H1 (cell line): ENCODE results near the gene DAPK3. TPM values are rescaled to one million over a fixed set of nuclear protein-coding genes. Genes with fewer than 3 reads are reported as not detected.

Source experiments
- CTCF ChIA-PET: fragments of 300-600 bp; sonication (Branson Sonifier 250); formaldehyde crosslinking; loops from one replicate; lab custom pipeline; 2021; ENCODE audit not compliant: partially characterized antibody; lab: Charles Lee
- POLR2A ChIA-PET: fragments of 300-600 bp; sonication (Branson Sonifier 250); formaldehyde crosslinking; loops from one replicate; lab custom pipeline; 2021; ENCODE audit warnings: inconsistent platforms; ENCODE audit not compliant: partially characterized antibody; lab: Charles Lee
- DNase-seq, 2 experiments: peaks; one replicate each; pipeline versions ENCODE4 v3.0.0 to v3.0.0-alpha.2; 2010 to 2022; ENCODE audit warnings: low spot score in 2 of 2, low read depth in 1 of 2, mixed read lengths in 1 of 2
- FAIRE-seq: peaks from 2 replicates; lab custom pipeline; 2011; peaks lifted over from hg19 to GRCh38; lab: Jason Lieb, UNC
- H2AFZ ChIP-seq: 2 replicates; pipeline ENCODE4 v1.8.1; 2012; ENCODE audit warnings: low read length, inconsistent platforms
- H2AK5ac ChIP-seq: 2 replicates; pipeline ENCODE4 v1.6.1; 2013; ENCODE audit warnings: low read depth, low read length
- H2BK120ac ChIP-seq: replicated peaks from 2 replicates; pipeline ENCODE3; 2013; ENCODE audit warnings: low read depth, low read length, inconsistent platforms
- H2BK12ac ChIP-seq: 2 replicates; pipeline ENCODE4 v1.6.1; 2013; ENCODE audit warnings: low read depth, low read length
- H2BK15ac ChIP-seq: 2 replicates; pipeline ENCODE4 v1.6.1; 2013; ENCODE audit warnings: low read length
- H2BK20ac ChIP-seq: 2 replicates; pipeline ENCODE4 v1.6.1; 2013; ENCODE audit warnings: low read length
- H2BK5ac ChIP-seq: 2 replicates; pipeline ENCODE4 v1.6.1; 2013; ENCODE audit warnings: low read depth, low read length
- H3K14ac ChIP-seq: 2 replicates; pipeline ENCODE4 v1.6.1; 2013; ENCODE audit warnings: inconsistent platforms; ENCODE audit not compliant: insufficient read length
- H3K18ac ChIP-seq: 2 replicates; pipeline ENCODE4 v1.6.1; 2013; ENCODE audit warnings: low read length; ENCODE audit errors: extremely low read depth
- H3K23ac ChIP-seq: 2 replicates; pipeline ENCODE4 v1.6.1; 2013; ENCODE audit warnings: inconsistent platforms; ENCODE audit not compliant: insufficient read length
- H3K23me2 ChIP-seq: 2 replicates; pipeline ENCODE4 v1.6.1; 2013; ENCODE audit warnings: low read depth, low read length
- H3K27ac ChIP-seq: 2 replicates; pipeline ENCODE4 v1.6.1; 2011; ENCODE audit warnings: low read depth, low read length, inconsistent platforms
- H3K27me3 ChIP-seq, 4 experiments: replicated peaks in 1 of 4; 1 replicate in 1 of 4; 2 replicates in 3 of 4; pipeline versions ENCODE4 v1.6.1 to v1.8.1; 2011 to 2013; ENCODE audit warnings: low read length in 3 of 4, mild to moderate bottlenecking in 3 of 4, inconsistent platforms in 2 of 4, mixed read lengths in 2 of 4, moderate library complexity in 1 of 4; ENCODE audit not compliant: control insufficient read depth in 3 of 4, insufficient read depth in 3 of 4; ENCODE audit errors: extremely low read depth in 1 of 4
- H3K36me3 ChIP-seq, 4 experiments: 2 replicates each; pipeline versions ENCODE4 v1.6.1 to v1.8.1; 2011 to 2013; ENCODE audit warnings: mild to moderate bottlenecking in 4 of 4, low read length in 3 of 4, moderate library complexity in 2 of 4, control low read depth in 1 of 4, inconsistent platforms in 1 of 4; ENCODE audit not compliant: insufficient read depth in 4 of 4, control insufficient read depth in 2 of 4
- H3K4ac ChIP-seq: replicated peaks from 2 replicates; pipeline ENCODE3; 2013; ENCODE audit warnings: low read length, low read depth, mixed read lengths, inconsistent platforms; ENCODE audit not compliant: insufficient read length
- H3K4me1 ChIP-seq, 4 experiments: replicated peaks in 1 of 4; 1 replicate in 1 of 4; 2 replicates in 3 of 4; pipeline versions ENCODE4 v1.6.1 to v1.8.1; 2011 to 2013; ENCODE audit warnings: low read length in 3 of 4, inconsistent platforms in 2 of 4, mixed read lengths in 1 of 4; ENCODE audit not compliant: insufficient read depth in 4 of 4, control insufficient read depth in 3 of 4
- H3K4me2 ChIP-seq, 2 experiments: 2 replicates each; pipeline versions ENCODE4 v1.6.1 to v1.8.1; 2011 to 2013; ENCODE audit warnings: low read depth in 2 of 2, low read length in 2 of 2, control low read depth in 1 of 2, inconsistent platforms in 1 of 2, mild to moderate bottlenecking in 1 of 2; ENCODE audit not compliant: insufficient read depth in 1 of 2
- H3K4me3 ChIP-seq, 4 experiments: fragments of 200-600, 300-600 bp in 1 of 4; sonication (generic), shearing (Covaris generic), sonication (Bioruptor Twin) in 1 of 4; 2 replicates each; pipeline versions ENCODE4 v1.5.1 to v1.8.1; 2011 to 2016; ENCODE audit warnings: low read length in 4 of 4, low read depth in 3 of 4, control low read depth in 2 of 4, inconsistent platforms in 2 of 4, mild to moderate bottlenecking in 2 of 4, mixed read lengths in 1 of 4, moderate library complexity in 1 of 4; ENCODE audit not compliant: insufficient read depth in 2 of 4; ENCODE audit errors: extremely low read depth in 1 of 4
- H3K56ac ChIP-seq: replicated peaks from 2 replicates; pipeline ENCODE3; 2013; ENCODE audit warnings: low read depth, mild to moderate bottlenecking, mixed read lengths, low read length, inconsistent platforms; ENCODE audit not compliant: insufficient read length
- H3K79me1 ChIP-seq: 2 replicates; pipeline ENCODE4 v1.6.1; 2013; ENCODE audit warnings: low read depth, low read length, control low read depth
- H3K79me2 ChIP-seq, 2 experiments: 2 replicates each; pipeline versions ENCODE4 v1.6.1 to v1.8.1; 2012 to 2013; ENCODE audit warnings: low read length in 2 of 2, mild to moderate bottlenecking in 2 of 2, inconsistent platforms in 1 of 2; ENCODE audit not compliant: insufficient read depth in 2 of 2, control insufficient read depth in 1 of 2
- H3K9ac ChIP-seq, 4 experiments: replicated peaks in 1 of 4; 1 replicate in 1 of 4; 2 replicates in 3 of 4; pipeline versions ENCODE4 v1.6.1 to v1.8.1; 2011 to 2013; ENCODE audit warnings: low read depth in 3 of 4, low read length in 3 of 4, control low read depth in 2 of 4, mild to moderate bottlenecking in 2 of 4, moderate library complexity in 2 of 4, inconsistent platforms in 1 of 4; ENCODE audit errors: extremely low read depth in 1 of 4
- H3K9me3 ChIP-seq, 2 experiments: 2 replicates each; pipeline versions ENCODE4 v1.6.1 to v1.8.1; 2012 to 2013; ENCODE audit warnings: mild to moderate bottlenecking in 2 of 2, moderate library complexity in 2 of 2, control low read depth in 1 of 2, inconsistent platforms in 1 of 2, low read depth in 1 of 2, low read length in 1 of 2, mixed read lengths in 1 of 2; ENCODE audit not compliant: insufficient read depth in 2 of 2
- H4K20me1 ChIP-seq, 2 experiments: replicated peaks in 1 of 2; 2 replicates each; pipeline versions ENCODE3 to v1.8.1; 2011 to 2013; ENCODE audit warnings: inconsistent platforms in 2 of 2, low read length in 2 of 2, mild to moderate bottlenecking in 1 of 2; ENCODE audit not compliant: insufficient read depth in 2 of 2, control insufficient read depth in 1 of 2
- H4K5ac ChIP-seq: 2 replicates; pipeline ENCODE4 v1.6.1; 2013; ENCODE audit warnings: low read length, low read depth, mixed read lengths, inconsistent platforms; ENCODE audit not compliant: insufficient read length
- H4K8ac ChIP-seq: 2 replicates; pipeline ENCODE4 v1.8.0; 2013; ENCODE audit warnings: mild to moderate bottlenecking, moderate library complexity, low read length, inconsistent platforms; ENCODE audit not compliant: insufficient read depth; ENCODE audit errors: extremely low read depth
- H4K91ac ChIP-seq: replicated peaks from 2 replicates; pipeline ENCODE3; 2013; ENCODE audit warnings: low read length, mixed read lengths, inconsistent platforms; ENCODE audit not compliant: insufficient read length
- CHD2 ChIP-seq: IDR thresholded peaks from 2 replicates; pipeline ENCODE4 v1.6.1; 2012; ENCODE audit warnings: low read length, improper control_type of control experiment
- CREB1 ChIP-seq: IDR thresholded peaks from 2 replicates; pipeline ENCODE4 v1.6.1; 2012; ENCODE audit warnings: inconsistent platforms
- E2F6 ChIP-seq: IDR thresholded peaks from 2 replicates; pipeline ENCODE4 v1.6.1; 2012; ENCODE audit warnings: inconsistent platforms
- EZH2 ChIP-seq: fragments of 200-600 bp; sonication (generic); IDR thresholded peaks from 2 replicates; pipeline ENCODE4 v1.7.1; 2012; ENCODE audit warnings: low read depth, mild to moderate bottlenecking, moderate library complexity, low read length, inconsistent platforms; ENCODE audit not compliant: severe bottlenecking
- NRF1 ChIP-seq: IDR thresholded peaks from 2 replicates; pipeline ENCODE4 v1.6.1; 2011; ENCODE audit warnings: mild to moderate bottlenecking, low read depth, low read length, improper control_type of control experiment
- POLR2A ChIP-seq, 2 experiments: IDR thresholded peaks; 1 replicate in 1 of 2; 2 replicates in 1 of 2; pipeline ENCODE4 v1.6.1; 2011; ENCODE audit warnings: low read depth in 2 of 2, low read length in 2 of 2, mild to moderate bottlenecking in 2 of 2; ENCODE audit errors: control extremely low read depth in 1 of 2
- POU5F1 ChIP-seq: IDR thresholded peaks from 2 replicates; pipeline ENCODE4 v1.6.1; 2011; ENCODE audit warnings: low read depth, mild to moderate bottlenecking, low read length, moderate library complexity
- RAD21 ChIP-seq, 2 experiments: IDR thresholded peaks in 1 of 2; conservative IDR thresholded peaks in 1 of 2; 2 replicates each; pipeline ENCODE4 v1.6.1; 2011; ENCODE audit warnings: low read depth in 2 of 2, low read length in 2 of 2, improper control_type of control experiment in 1 of 2, inconsistent platforms in 1 of 2, mild to moderate bottlenecking in 1 of 2, moderate library complexity in 1 of 2
- SIX5 ChIP-seq: IDR thresholded peaks from 2 replicates; pipeline ENCODE4 v1.6.1; 2011; ENCODE audit warnings: mild to moderate bottlenecking, low read depth, low read length
- SP4 ChIP-seq: IDR thresholded peaks from 2 replicates; pipeline ENCODE4 v1.6.1; 2012; ENCODE audit warnings: low read length, inconsistent platforms
- WGBS, 2 experiments: shearing (Covaris generic) in 1 of 2; methylation state at CpG; one replicate each; pipeline versions ENCODE4 v1.1.6 to v1.1.7; 2013 to 2015; ENCODE audit warnings: low lambda C conversion rate in 2 of 2, mixed read lengths in 2 of 2, inconsistent platforms in 1 of 2, low coverage in 1 of 2, missing lambda C conversion rate in 1 of 2; ENCODE audit not compliant: insufficient replicate concordance in 2 of 2, insufficient coverage in 1 of 2, insufficient read length in 1 of 2; ENCODE audit errors: extremely low coverage in 1 of 2, missing lambda C conversion rate in 1 of 2; 5-methylcytosine and 5-hydroxymethylcytosine counted together
- polyA plus RNA-seq, 7 experiments: library from polyadenylated mRNA; depleted of rRNA in 3 of 7; stranded (reverse) in 5 of 7; unstranded in 2 of 7; fragments of >200 nt in 5 of 7; fragments of 200-250 nt in 2 of 7; gene quantifications; 1 replicate in 5 of 7; 2 replicates in 1 of 7; 4 replicates in 1 of 7; pipeline versions ENCODE4 v1.2.1 to v1.2.3, GENCODE V29; 2011 to 2013; ENCODE audit warnings: missing spikeins in 2 of 7, mixed read lengths in 2 of 7
- total RNA-seq: library from RNA; stranded (reverse); fragmentation: NEBNext Ultra II Directional; extraction: Animal tissue kit (Norgen Biotek cat#: 25700); gene quantifications from 2 replicates; pipeline ENCODE4 v1.2.1, GENCODE V29; 2021
- TF ChIP-seq, protein P1 (sequence below), 3 experiments: IDR thresholded peaks; 1 replicate in 2 of 3; 2 replicates in 1 of 3; pipeline versions ENCODE4 v1.5.1 to v1.6.1; 2011; ENCODE audit warnings: low read length in 3 of 3, mild to moderate bottlenecking in 3 of 3, inconsistent platforms in 2 of 3, low read depth in 1 of 3, moderate library complexity in 1 of 3; ENCODE audit not compliant: insufficient read depth in 1 of 3; ENCODE audit errors: control extremely low read depth in 1 of 3

DAPK3 gene
- total and polyA plus RNA-seq, 2 of the 8 experiments (the other 6 are each of a cell fraction or from before 2014, with no cell fraction given), result 53.2 to 78.1 TPM

GRCh38 chr19:4016486-4016885 lies 45.6 kb upstream of the DAPK3 start:
- Histone ChIP-seq H3K56ac (no peak overlapping the region), H4K20me1 (peaks cover 25 to 37% of the 10 kb centered on the region in 2 experiments), H3K79me1 (peaks cover 22% of the 10 kb centered on the region), H3K23ac (no peak overlapping the region), H4K91ac (no peak overlapping the region), H3K79me2 (peaks cover 4 to 55% of the 10 kb centered on the region in 2 experiments; a peak in 3 of 4 replicates), H3K4me1 (peaks cover 0 to 3% (median 0%) of the 10 kb centered on the region in 4 experiments; a peak in 4 of 7 replicates), H3K9ac (no peak overlapping the region), H3K18ac (no peak overlapping the region), H3K14ac (no peak overlapping the region), H3K36me3 (peaks cover 0 to 26% (median 7%) of the 10 kb centered on the region in 4 experiments; a peak in 5 of 8 replicates), H2BK120ac (no peak overlapping the region), H2BK5ac (no peak overlapping the region; the same call in 1 of the 2 replicates), H3K27me3 (no peaks in the 10 kb centered on the region), H4K5ac (no peak overlapping the region), H3K9me3 (no peaks in the 10 kb centered on the region), H2BK12ac (no peak overlapping the region), H4K8ac (no peak overlapping the region), H2BK15ac (no peak overlapping the region), H2BK20ac (no peak overlapping the region), H3K23me2 (no peaks in the 10 kb centered on the region; the same call in 1 of the 2 replicates), H2AK5ac (no peak overlapping the region), H3K4me2 (no peak overlapping the region), H3K27ac (no peak overlapping the region), H3K4ac (no peak overlapping the region), H3K4me3 (no peak overlapping the region), H2AFZ (no peak overlapping the region)
- POLR2A ChIA-PET, result interaction anchor here (1.4 to 3.2 kb wide), 2 partner anchors 32 to 45 kb away, joined by 3 to 13 read pairs; partner anchors contain the start of genes DAPK3 and EEF2
- CTCF ChIA-PET, result interaction anchor here (1.1 kb wide), 1 partner anchor 8 kb away, joined by 3 read pairs; no protein-coding TSS in a partner anchor
- WGBS, 2 experiments, result 96% methylated on average over 11 of the region's 12 CpGs; no CpG with 5 or more reads in 1 of the 2 experiments
- DNase-seq (no peak), FAIRE-seq (no peak)
- TF ChIP-seq RAD21 (IDR thresholded peaks at IDR 0.05 in 1 of 2, conservative IDR thresholded peaks at IDR 0.05 in 1 of 2; ENCODE audit: low read depth in 2 of 2, low read length in 2 of 2) (no peak), CREB1 (no peak), POU5F1 (no peak), CHD2 (no peak), E2F6 (no peak), NRF1 (no peak), SP4 (no peak), POLR2A (IDR thresholded peaks at IDR 0.05; ENCODE audit: control extremely low read depth in 1 of 2, low read depth in 2 of 2, low read length in 2 of 2) (no peak), EZH2 (no peak), SIX5 (no peak)
- TF ChIP-seq, protein P1, sequence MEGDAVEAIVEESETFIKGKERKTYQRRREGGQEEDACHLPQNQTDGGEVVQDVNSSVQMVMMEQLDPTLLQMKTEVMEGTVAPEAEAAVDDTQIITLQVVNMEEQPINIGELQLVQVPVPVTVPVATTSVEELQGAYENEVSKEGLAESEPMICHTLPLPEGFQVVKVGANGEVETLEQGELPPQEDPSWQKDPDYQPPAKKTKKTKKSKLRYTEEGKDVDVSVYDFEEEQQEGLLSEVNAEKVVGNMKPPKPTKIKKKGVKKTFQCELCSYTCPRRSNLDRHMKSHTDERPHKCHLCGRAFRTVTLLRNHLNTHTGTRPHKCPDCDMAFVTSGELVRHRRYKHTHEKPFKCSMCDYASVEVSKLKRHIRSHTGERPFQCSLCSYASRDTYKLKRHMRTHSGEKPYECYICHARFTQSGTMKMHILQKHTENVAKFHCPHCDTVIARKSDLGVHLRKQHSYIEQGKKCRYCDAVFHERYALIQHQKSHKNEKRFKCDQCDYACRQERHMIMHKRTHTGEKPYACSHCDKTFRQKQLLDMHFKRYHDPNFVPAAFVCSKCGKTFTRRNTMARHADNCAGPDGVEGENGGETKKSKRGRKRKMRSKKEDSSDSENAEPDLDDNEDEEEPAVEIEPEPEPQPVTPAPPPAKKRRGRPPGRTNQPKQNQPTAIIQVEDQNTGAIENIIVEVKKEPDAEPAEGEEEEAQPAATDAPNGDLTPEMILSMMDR (IDR thresholded peaks at IDR 0.05; ENCODE audit: control extremely low read depth in 1 of 3, insufficient read depth in 1 of 3, low read depth in 1 of 3, low read length in 3 of 3), result no peak
